Activated T-cell treated with anti-CD3 and anti-CD28 coated beads, Interleukin-2, amount 50 U/mL, for 72 hours (primary cell): ENCODE data around the gene MUC20. TPM values are rescaled to one million over a fixed set of nuclear protein-coding genes. Genes with fewer than 3 reads are reported as not detected.

ENCODE experiments used
- ATAC-seq, 2 donors: fragments of 150-1000 bp; cut with Tn5 transposase; replicated peaks in 1 of 2; 2 replicates each; pipeline ENCODE4 v1.10.0; 2021; ENCODE audit warnings: moderate library complexity in 2 of 2, mild to moderate bottlenecking in 1 of 2
- DNase-seq, 2 donors: peaks; one replicate each; pipeline ENCODE4 v3.0.0; 2021 to 2022; ENCODE audit warnings: mixed read lengths in 1 of 2
- H3K27ac Mint-ChIP-seq: one replicate; pipeline ENCODE4 v1.8.0; 2022; ENCODE audit warnings: mild to moderate bottlenecking, moderate library complexity, mixed read lengths
- H3K27me3 Mint-ChIP-seq: one replicate; pipeline ENCODE4 v1.8.0; 2022; ENCODE audit warnings: low read depth, mixed read lengths
- H3K36me3 Mint-ChIP-seq, 2 donors: one replicate each; pipeline ENCODE4 v1.8.0; 2022; ENCODE audit warnings: mixed read lengths in 2 of 2, mild to moderate bottlenecking in 1 of 2; ENCODE audit not compliant: insufficient read depth in 2 of 2
- H3K4me1 Mint-ChIP-seq: one replicate; pipeline ENCODE4 v1.8.0; 2022; ENCODE audit warnings: low read depth, mixed read lengths
- H3K4me3 Mint-ChIP-seq, 2 donors: one replicate each; pipeline ENCODE4 v1.8.0; 2022; ENCODE audit warnings: mild to moderate bottlenecking in 2 of 2, mixed read lengths in 2 of 2, moderate library complexity in 2 of 2
- H3K9me3 Mint-ChIP-seq, 2 donors: one replicate each; pipeline ENCODE4 v1.8.0; 2022; ENCODE audit warnings: mixed read lengths in 2 of 2
- total RNA-seq, 2 donors: library from RNA; stranded (reverse); gene quantifications; one replicate each; pipeline ENCODE4 v1.2.3, GENCODE V29; 2022

The MUC20 gene
- total RNA-seq, 2 donors from 2014 or later, result 3.4 to 7.8 TPM

DNA sequence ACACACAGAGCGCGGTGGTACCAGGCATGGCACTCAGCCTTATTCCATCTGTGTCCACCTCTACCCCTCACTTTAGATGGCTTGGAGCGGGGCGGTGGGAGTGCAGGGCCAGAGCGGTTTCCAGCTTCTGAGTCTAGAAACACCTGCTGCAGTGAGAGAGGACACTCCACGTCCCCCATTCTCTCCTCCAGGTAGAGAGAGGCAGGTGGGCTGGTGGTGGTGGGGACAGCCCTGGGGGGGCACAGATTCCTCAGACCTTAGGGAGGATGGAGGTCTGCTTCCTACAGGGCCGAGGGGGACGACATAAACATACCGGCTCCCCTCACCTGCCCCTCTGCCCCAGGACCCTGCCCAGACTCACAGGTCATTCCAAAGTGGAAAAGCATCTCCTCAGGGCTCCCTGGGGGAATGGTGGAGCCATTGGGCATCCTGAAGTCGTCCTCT lies 40.4 kb downstream of the MUC20 start:
- H3K27ac Mint-ChIP-seq, result no peak overlapping the region
- peaks cover 6% of the 10 kb centered on the region for H3K4me1 Mint-ChIP-seq
- DNase-seq (no peak), ATAC-seq (no peak)
- H3K27me3 Mint-ChIP-seq, result peaks cover 52% of the 10 kb centered on the region
- H3K9me3 Mint-ChIP-seq, result no peaks in the 10 kb centered on the region
- H3K4me3 Mint-ChIP-seq, result no peak overlapping the region
- no peaks in the 10 kb centered on the region for H3K36me3 Mint-ChIP-seq

DNA sequence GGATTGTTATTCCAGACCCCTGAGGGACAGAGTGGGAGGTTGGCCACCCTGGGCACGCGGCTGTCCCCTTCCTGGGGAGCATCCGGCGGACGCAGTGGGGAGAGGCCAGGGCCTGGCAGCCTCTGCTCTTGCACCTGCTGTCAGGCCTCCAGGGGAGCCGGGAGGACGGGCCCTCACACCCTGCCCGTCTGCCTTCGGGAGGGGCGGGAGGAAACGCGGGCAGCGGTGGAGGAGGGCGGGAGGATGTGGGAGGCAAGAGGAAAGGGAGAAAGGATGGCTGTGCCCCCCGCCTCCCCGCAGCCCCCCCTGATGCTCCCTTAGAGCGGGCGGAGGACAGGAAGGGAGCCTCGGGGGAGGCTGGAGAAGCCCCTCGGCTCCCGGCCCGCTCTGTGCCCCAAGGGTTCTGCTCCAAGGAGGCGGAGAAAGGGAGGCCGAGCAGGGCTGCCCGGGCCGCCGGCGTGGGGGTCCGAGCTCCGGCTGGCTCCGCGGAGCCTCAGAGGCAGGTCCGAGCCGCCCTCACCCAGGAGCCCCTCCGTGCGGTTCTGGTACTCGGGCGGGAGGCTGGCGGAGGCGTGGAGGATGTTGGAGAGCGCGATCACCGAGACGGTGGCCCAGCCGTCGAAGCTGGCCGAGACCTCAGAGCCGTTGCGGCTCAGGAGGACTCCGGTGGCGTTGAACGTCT lies 40.9 kb downstream of the MUC20 start:
- Mint-ChIP-seq H3K4me1 (peaks cover 4% of the 10 kb centered on the region), H3K4me3 (peak overlapping the region in 1 of 2 donors; percentile 47), H3K9me3 (no peaks in the 10 kb centered on the region), H3K27ac (no peak overlapping the region), H3K27me3 (peaks cover 51% of the 10 kb centered on the region), H3K36me3 (no peaks in the 10 kb centered on the region)
- DNase-seq (no peak), ATAC-seq (peak in 1 of 2 donors; percentile 48)

DNA sequence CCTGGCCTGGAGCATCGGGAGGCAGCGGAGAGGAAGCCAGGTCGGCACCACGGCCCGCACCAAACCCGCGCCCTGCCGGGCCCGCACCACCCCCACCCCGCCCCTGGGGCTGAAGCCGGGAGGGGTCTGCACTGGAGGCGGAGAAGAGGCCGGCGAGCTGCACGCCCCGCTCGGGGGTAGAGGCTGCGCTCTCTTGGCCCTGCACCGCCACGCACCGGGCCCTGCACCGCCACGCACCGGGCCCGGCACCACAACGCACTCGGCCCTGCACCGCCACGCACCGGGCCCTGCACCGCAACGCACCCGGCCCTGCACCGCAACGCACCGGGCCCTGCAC lies 41.4 kb downstream of the MUC20 start:
- Mint-ChIP-seq H3K27ac (no peak overlapping the region), H3K4me3 (no peak overlapping the region), H3K9me3 (no peaks in the 10 kb centered on the region), H3K4me1 (no peaks in the 10 kb centered on the region), H3K36me3 (peaks cover 0 to 1% of the 10 kb centered on the region in 2 donors), H3K27me3 (peaks cover 45% of the 10 kb centered on the region)
- ATAC-seq (no peak), DNase-seq (no peak)

DNA sequence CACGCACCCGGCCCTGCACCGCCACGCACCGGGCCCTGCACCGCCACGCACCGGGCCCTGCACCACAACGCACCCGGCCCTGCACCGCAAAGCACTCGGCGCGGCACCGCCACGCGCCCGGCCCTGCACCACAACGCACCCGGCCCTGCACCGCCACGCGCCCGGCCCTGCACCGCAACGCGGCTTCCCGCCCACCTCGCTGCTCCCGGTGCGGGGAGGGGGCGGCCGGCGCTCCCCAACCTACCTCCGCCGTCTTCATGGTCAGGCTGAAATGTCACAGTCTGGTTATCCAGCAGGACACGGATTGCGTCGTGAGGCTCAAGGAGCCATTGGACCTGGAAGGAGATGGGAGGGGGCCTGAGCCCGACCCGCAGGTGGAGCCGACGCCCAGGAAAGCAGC lies 41.8 kb downstream of the MUC20 start:
- no peaks in the 10 kb centered on the region for H3K4me1 Mint-ChIP-seq
- H3K9me3 Mint-ChIP-seq, result no peaks in the 10 kb centered on the region
- ATAC-seq, result no peak
- peaks cover 44% of the 10 kb centered on the region for H3K27me3 Mint-ChIP-seq
- no peak for DNase-seq
- H3K27ac Mint-ChIP-seq, result no peak overlapping the region
- no peak overlapping the region for H3K4me3 Mint-ChIP-seq
- peaks cover 0 to 2% of the 10 kb centered on the region in 2 donors for H3K36me3 Mint-ChIP-seq

DNA sequence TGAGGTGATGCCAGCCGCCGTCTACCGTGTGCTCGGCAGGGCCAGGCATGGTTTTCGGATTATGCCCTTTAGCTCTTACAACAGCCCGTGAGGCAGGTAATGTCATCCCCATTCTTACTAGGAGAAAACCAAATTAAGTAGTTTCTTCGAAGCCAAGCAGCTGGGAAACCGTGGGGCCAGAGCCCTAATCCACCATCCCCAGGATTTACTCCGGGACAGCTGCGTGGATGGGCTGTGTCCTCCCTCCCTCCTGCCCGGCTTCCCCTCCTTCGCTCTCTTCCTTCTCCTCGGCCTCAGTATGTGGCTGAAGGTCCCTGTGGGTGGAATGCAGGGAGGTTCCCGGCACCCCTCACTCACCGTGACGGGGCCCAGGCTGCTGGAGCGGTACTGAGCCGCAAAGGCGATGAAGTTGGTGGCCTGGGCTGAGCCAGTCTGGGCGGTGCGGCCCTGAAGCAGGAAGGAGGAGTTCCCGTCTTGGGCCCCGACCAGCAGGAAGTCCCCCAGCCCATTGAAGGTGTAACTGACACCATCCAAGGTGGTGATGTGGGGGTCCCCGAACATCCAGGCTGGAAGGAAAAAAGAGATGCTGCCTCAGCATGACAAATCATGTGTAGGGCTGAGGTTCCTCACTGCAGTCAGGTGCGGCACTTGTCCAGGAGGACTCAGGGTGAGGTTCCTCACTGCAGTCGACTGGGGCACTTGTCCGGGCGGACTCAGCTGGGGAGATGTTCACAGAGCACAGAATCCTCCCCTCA lies 42.5 kb downstream of the MUC20 start:
- H3K4me3 Mint-ChIP-seq, result no peak overlapping the region
- H3K4me1 Mint-ChIP-seq, result no peaks in the 10 kb centered on the region
- H3K27ac Mint-ChIP-seq, result no peak overlapping the region
- peaks cover 2% of the 10 kb centered on the region in 2 donors for H3K9me3 Mint-ChIP-seq
- H3K27me3 Mint-ChIP-seq, result peaks cover 44% of the 10 kb centered on the region
- no peak for DNase-seq
- ATAC-seq, result no peak
- peaks cover 0 to 2% of the 10 kb centered on the region in 2 donors for H3K36me3 Mint-ChIP-seq

DNA sequence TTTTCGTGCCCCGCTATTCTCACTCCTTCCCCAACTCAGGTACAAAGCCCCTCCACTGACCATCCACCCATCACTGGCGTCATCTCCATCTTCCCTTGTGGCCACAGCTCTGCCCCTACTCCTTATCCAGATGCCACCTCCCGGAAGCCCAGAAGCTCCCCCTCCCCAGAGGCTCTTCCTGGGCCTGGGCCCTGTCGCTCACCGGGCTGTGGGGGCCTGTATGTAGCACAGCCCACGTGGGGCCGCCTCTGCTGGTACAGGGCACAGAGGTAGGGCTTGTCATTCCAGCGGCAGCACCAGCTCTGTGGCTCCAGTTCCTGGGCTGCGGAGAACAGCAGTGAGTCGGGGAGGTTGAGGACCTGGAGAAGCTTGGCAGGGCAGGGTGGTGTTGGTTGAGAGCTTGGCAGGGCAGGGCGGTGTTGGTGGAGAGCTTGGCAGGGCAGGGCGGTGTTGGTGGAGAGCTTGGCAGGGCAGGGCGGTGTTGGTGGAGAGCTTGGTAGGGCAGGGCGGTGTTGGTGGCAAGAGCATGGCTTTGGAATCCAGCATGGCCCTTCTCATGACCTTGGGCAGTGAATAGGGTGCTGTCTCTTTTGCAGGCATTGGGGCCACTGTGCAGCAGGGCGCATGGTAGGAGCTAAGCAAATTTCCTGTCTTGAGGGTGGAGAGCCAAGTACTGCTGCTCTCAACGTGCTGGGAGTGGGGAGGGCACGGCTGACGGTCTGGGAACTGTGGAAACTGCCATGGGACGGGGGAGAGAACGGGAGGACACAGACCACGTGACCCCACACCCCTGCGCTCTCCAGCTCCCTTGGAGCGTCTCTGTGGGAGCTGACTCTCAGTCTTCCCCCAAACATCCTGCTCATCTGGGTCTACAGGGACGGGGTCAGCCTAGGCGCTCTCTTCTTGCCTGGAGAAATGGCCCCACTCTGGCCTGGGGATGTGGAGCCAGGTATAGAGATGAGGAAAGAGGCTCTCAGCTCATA lies 43.4 kb downstream of the MUC20 start:
- DNase-seq (no peak), ATAC-seq (no peak)
- Mint-ChIP-seq H3K27me3 (peaks cover 38% of the 10 kb centered on the region), H3K27ac (no peak overlapping the region), H3K4me3 (no peak overlapping the region), H3K36me3 (peaks cover 0 to 2% of the 10 kb centered on the region in 2 donors), H3K9me3 (peaks cover 2% of the 10 kb centered on the region in 2 donors), H3K4me1 (no peaks in the 10 kb centered on the region)

DNA sequence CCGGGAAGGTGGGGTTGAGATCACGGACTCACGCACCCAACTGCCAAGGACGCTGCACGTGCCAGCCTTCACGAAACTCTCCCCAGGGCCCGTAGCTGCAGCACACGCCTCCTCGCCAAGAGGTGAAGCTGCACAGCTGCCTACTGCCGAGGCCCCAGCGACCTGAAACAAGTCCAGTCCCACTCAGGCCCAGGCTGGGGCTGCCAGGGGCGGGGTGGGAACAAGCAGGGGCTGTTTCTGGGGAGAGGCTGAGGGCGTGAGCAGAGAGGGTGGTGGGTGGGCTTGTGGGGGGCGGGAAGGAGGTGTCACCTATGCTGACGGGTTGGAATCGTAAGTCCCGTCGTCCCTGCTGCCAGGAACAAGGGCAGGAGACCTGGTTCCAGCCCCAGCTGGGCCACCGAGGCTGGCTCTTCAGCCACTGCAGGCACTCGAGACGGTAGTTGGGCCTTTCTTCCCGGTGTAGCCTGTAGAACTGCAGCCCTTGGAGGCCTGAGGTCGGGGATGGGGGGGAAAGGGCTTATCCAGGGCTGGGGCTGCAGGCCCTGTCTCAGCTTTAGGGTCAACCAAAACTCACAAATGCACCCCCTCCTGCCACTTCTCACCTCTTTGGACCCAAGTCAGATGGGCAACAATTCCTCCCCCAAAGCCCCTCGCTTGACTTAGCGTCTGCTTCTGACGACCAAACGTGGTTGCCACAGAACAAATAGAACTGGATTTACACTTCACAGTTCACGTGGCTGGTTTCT lies 44.4 kb downstream of the MUC20 start:
- Mint-ChIP-seq H3K27ac (no peak overlapping the region), H3K4me3 (no peak overlapping the region), H3K9me3 (peaks cover 2% of the 10 kb centered on the region in 2 donors), H3K27me3 (peaks cover 28% of the 10 kb centered on the region), H3K36me3 (peaks cover 0 to 2% of the 10 kb centered on the region in 2 donors), H3K4me1 (no peaks in the 10 kb centered on the region)
- no peak for ATAC-seq
- no peak for DNase-seq

DNA sequence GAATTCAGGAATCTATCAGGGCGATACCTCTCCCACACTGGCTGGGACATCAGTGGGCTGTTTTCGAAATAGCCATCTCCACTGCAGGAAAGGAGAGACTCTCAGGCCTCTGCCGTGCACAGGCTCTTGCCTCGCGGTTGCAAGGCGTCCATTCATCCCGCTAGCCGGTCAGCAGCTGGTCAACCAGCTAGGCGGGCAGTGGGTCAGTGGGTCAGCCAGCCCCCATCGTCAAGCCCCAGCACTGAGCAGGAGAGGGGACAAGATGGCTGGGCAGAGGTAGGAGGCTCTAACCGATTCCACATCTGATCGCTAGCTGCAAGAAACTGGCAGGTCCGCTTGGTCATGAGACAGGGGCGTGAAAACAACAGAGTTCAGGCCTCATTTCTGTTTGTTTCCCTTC lies 45.9 kb downstream of the MUC20 start:
- Mint-ChIP-seq H3K9me3 (peaks cover 2% of the 10 kb centered on the region in 2 donors), H3K36me3 (peaks cover 0 to 2% of the 10 kb centered on the region in 2 donors)

DNA sequence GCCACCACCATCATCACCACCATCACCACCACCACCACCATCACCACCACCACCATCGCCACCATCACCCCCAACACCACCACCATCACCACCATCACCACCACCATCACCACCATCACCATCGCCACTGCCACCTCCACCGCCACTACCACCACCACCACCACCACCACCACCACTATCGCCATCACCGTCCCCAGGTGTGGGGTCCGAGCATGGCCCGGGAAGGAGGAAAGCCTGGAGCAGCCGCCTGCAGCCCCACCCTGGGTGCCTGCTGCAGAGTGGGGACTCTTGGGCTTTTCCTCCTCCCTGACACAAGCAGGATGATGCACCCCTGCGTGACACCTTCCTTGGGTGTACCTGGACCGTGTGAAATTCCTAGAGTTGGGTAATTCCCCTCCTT lies 47.0 kb downstream of the MUC20 start:
- H3K4me1 Mint-ChIP-seq, result no peaks in the 10 kb centered on the region
- no peak for DNase-seq
- peaks cover 0 to 2% of the 10 kb centered on the region in 2 donors for H3K36me3 Mint-ChIP-seq
- H3K27ac Mint-ChIP-seq, result no peak overlapping the region
- ATAC-seq, result no peak
- peaks cover 15% of the 10 kb centered on the region for H3K27me3 Mint-ChIP-seq
- no peak overlapping the region for H3K4me3 Mint-ChIP-seq
- H3K9me3 Mint-ChIP-seq, result peaks cover 2% of the 10 kb centered on the region in 2 donors

More for the DNA sequence above, 45.9 kb downstream of the MUC20 start:
- H3K4me1 Mint-ChIP-seq, result no peaks in the 10 kb centered on the region
- ATAC-seq, result no peak
- no peak overlapping the region for H3K27ac Mint-ChIP-seq
- no peak for DNase-seq
- H3K27me3 Mint-ChIP-seq, result peaks cover 15% of the 10 kb centered on the region
- no peak overlapping the region for H3K4me3 Mint-ChIP-seq

DNA sequence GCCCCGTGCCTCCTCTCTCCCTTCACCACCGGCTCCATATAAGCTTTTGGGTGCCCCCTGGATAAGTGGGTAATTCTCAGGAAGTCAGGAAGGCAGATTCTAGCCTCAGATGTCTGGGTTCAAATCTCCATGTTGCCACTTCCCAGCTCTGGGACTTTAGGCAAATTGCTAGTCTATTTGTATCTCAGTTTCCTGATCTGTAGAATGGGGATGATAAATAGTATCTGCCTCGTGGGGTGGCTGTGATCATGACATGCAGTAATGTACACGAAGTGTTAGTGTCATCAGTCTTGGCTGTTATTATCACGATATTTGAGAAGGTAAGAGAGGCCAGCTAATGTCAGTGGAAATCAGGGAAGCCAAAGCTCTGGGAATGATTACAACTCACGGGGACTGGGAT lies 47.6 kb downstream of the MUC20 start:
- Mint-ChIP-seq H3K36me3 (peaks cover 0 to 2% of the 10 kb centered on the region in 2 donors), H3K27me3 (peaks cover 12% of the 10 kb centered on the region), H3K4me1 (no peaks in the 10 kb centered on the region), H3K9me3 (peaks cover 2% of the 10 kb centered on the region in 2 donors), H3K27ac (no peak overlapping the region), H3K4me3 (no peak overlapping the region)
- DNase-seq (no peak), ATAC-seq (no peak)

DNA sequence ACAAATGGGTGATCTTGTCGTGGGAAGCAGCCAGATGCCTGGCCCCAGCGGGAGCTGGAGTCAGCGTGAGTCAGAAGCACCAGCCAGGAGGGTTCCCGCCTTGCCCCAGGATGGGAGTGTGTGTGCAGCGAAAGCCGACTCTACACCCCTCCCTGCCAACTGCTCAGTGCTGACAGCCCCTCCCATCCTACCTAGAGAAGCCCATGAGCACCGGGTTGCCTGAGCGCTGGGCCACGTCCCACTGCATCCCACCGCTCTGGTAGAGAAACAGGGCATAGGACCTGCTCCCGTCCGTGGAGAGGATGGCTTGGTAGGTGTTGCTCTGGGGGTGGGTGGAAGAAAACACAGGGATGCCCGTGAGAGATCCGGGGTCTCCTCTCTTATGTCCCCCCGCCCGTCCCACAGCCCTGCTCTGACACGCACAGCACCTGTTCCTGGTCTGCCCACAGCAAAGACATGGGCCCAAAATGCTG lies 48.1 kb downstream of the MUC20 start:
- peaks cover 2% of the 10 kb centered on the region in 2 donors for H3K9me3 Mint-ChIP-seq
- DNase-seq, result no peak
- peaks cover 7% of the 10 kb centered on the region for H3K27me3 Mint-ChIP-seq
- H3K27ac Mint-ChIP-seq, result no peak overlapping the region
- no peaks in the 10 kb centered on the region for H3K4me1 Mint-ChIP-seq
- no peak for ATAC-seq
- H3K4me3 Mint-ChIP-seq, result no peak overlapping the region
- H3K36me3 Mint-ChIP-seq, result peaks cover 0 to 2% of the 10 kb centered on the region in 2 donors

DNA sequence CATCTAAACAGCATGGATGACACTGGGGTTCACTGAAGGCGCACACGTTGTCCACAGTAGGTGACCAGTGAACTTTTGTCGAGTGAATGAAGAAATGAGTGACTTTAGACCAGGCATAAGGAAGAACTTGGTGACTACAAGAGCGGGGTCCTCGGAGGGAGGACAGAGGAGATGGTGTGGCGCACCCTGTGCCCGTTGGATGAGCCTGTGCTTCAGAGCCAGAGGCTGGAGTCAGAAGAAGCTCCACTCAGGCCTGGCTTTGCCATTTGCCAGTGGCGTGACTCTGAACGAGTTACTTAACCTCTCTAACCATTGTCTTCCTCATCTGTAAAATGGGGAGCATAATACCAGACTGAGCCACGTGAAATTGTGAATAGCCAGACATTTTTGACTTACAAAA lies 48.8 kb downstream of the MUC20 start:
- no peak for ATAC-seq

More for the DNA sequence above, 48.8 kb downstream of the MUC20 start:
- DNase-seq, result no peak
- Mint-ChIP-seq H3K36me3 (peaks cover 0 to 2% of the 10 kb centered on the region in 2 donors), H3K27me3 (peaks cover under 1% of the 10 kb centered on the region), H3K9me3 (peaks cover 2% of the 10 kb centered on the region in 2 donors), H3K27ac (no peak overlapping the region), H3K4me1 (no peaks in the 10 kb centered on the region), H3K4me3 (no peak overlapping the region)
